H9 (cell line): ENCODE data around the gene RABGAP1. TPM values are rescaled to one million over a fixed set of nuclear protein-coding genes. Genes with fewer than 3 reads are reported as not detected.

Source experiments
- DNase-seq: peaks from one replicate; pipeline ENCODE4 v3.0.0-alpha.2; 2017
- H2AFZ ChIP-seq: one replicate; pipeline ENCODE4 v1.6.1; 2013; ENCODE audit warnings: mild to moderate bottlenecking, low read length, control low read depth, moderate library complexity
- H2AK5ac ChIP-seq: 2 replicates; pipeline ENCODE4 v1.6.1; 2013; ENCODE audit warnings: low read length, control low read depth, mixed read lengths; ENCODE audit not compliant: insufficient read length
- H2BK120ac ChIP-seq: one replicate; pipeline ENCODE4 v1.6.1; 2013; ENCODE audit warnings: low read depth, mild to moderate bottlenecking, low read length, control low read depth, inconsistent platforms; ENCODE audit not compliant: poor library complexity, severe bottlenecking
- H2BK12ac ChIP-seq: 2 replicates; pipeline ENCODE4 v1.6.1; 2013; ENCODE audit warnings: low read length, control low read depth, mixed read lengths, low read depth; ENCODE audit not compliant: insufficient read length
- H2BK15ac ChIP-seq: 2 replicates; pipeline ENCODE4 v1.6.1; 2013; ENCODE audit warnings: low read depth, low read length, control low read depth
- H2BK20ac ChIP-seq: one replicate; pipeline ENCODE4 v1.6.1; 2013; ENCODE audit warnings: low read depth, mild to moderate bottlenecking, low read length, control low read depth, inconsistent platforms; ENCODE audit not compliant: poor library complexity, severe bottlenecking
- H2BK5ac ChIP-seq: 2 replicates; pipeline ENCODE4 v1.6.1; 2013; ENCODE audit warnings: low read length, control low read depth, mixed read lengths; ENCODE audit not compliant: insufficient read length
- H3K14ac ChIP-seq: 2 replicates; pipeline ENCODE4 v1.6.1; 2013; ENCODE audit warnings: low read length, control low read depth; ENCODE audit not compliant: insufficient read depth
- H3K18ac ChIP-seq: 2 replicates; pipeline ENCODE4 v1.6.1; 2013; ENCODE audit warnings: low read depth, mild to moderate bottlenecking, mixed read lengths, low read length, control low read depth; ENCODE audit not compliant: insufficient read length
- H3K23ac ChIP-seq: 2 replicates; pipeline ENCODE4 v1.6.1; 2013; ENCODE audit warnings: low read length, control low read depth, mixed read lengths, low read depth; ENCODE audit not compliant: insufficient read length
- H3K23me2 ChIP-seq: 2 replicates; pipeline ENCODE4 v1.6.1; 2013; ENCODE audit warnings: low read depth, mild to moderate bottlenecking, mixed read lengths, low read length, control low read depth; ENCODE audit not compliant: insufficient read length, poor library complexity, severe bottlenecking
- H3K27ac ChIP-seq: 2 replicates; pipeline ENCODE4 v1.5.1; 2013; ENCODE audit warnings: low read length, control low read depth, mixed read lengths, low read depth; ENCODE audit not compliant: insufficient read length
- H3K27me3 ChIP-seq: 2 replicates; pipeline ENCODE4 v1.6.1; 2013; ENCODE audit warnings: low read length, control low read depth, inconsistent platforms; ENCODE audit not compliant: insufficient read depth
- H3K4ac ChIP-seq: 2 replicates; pipeline ENCODE4 v1.6.1; 2013; ENCODE audit warnings: low read depth, mild to moderate bottlenecking, control low read depth, inconsistent platforms, low read length, moderate library complexity
- H3K4me1 ChIP-seq: 2 replicates; pipeline ENCODE4 v1.6.1; 2013; ENCODE audit warnings: low read length, control low read depth, inconsistent platforms; ENCODE audit not compliant: insufficient read depth
- H3K4me2 ChIP-seq: 2 replicates; pipeline ENCODE4 v1.6.1; 2013; ENCODE audit warnings: low read length, control low read depth, mixed read lengths; ENCODE audit not compliant: insufficient read length, insufficient read depth
- H3K56ac ChIP-seq: 2 replicates; pipeline ENCODE4 v1.6.1; 2013; ENCODE audit warnings: low read depth, mild to moderate bottlenecking, mixed read lengths, low read length, control low read depth; ENCODE audit not compliant: insufficient read length
- H3K79me1 ChIP-seq: 2 replicates; pipeline ENCODE4 v1.6.1; 2013; ENCODE audit warnings: low read depth, mild to moderate bottlenecking, moderate library complexity, low read length, control low read depth, inconsistent platforms; ENCODE audit not compliant: insufficient read depth, poor library complexity, severe bottlenecking
- H3K79me2 ChIP-seq: 2 replicates; pipeline ENCODE4 v1.6.1; 2013; ENCODE audit warnings: low read length, control low read depth, inconsistent platforms; ENCODE audit not compliant: insufficient read depth
- H3K9ac ChIP-seq: 2 replicates; pipeline ENCODE4 v1.6.1; 2013; ENCODE audit warnings: low read length, control low read depth, mixed read lengths; ENCODE audit not compliant: insufficient read length; ENCODE audit errors: extremely low read depth
- H3K9me3 ChIP-seq: one replicate; pipeline ENCODE4 v1.6.1; 2013; ENCODE audit warnings: low read depth, low read length, inconsistent platforms; ENCODE audit not compliant: control insufficient read depth
- H3T11ph ChIP-seq: one replicate; pipeline ENCODE4 v1.6.1; 2013; ENCODE audit warnings: mild to moderate bottlenecking, low read length, control low read depth, inconsistent platforms
- H4K20me1 ChIP-seq: one replicate; pipeline ENCODE4 v1.6.1; 2013; ENCODE audit not compliant: control insufficient read depth, insufficient read length, insufficient read depth
- H4K5ac ChIP-seq: 2 replicates; pipeline ENCODE4 v1.6.1; 2013; ENCODE audit warnings: low read depth, mild to moderate bottlenecking, mixed read lengths, low read length, control low read depth; ENCODE audit not compliant: insufficient read length
- H4K8ac ChIP-seq: replicated peaks from 2 replicates; pipeline ENCODE4 v1.6.1; 2013; ENCODE audit warnings: low read length, control low read depth, mixed read lengths, low read depth; ENCODE audit not compliant: insufficient read length
- H4K91ac ChIP-seq: 2 replicates; pipeline ENCODE4 v1.6.1; 2013; ENCODE audit warnings: low read depth, mild to moderate bottlenecking, moderate library complexity, mixed read lengths, low read length, control low read depth; ENCODE audit not compliant: insufficient read length
- H3K27ac Mint-ChIP-seq, 3 experiments: 2 replicates in 2 of 3; 3 replicates in 1 of 3; pipeline ENCODE4 v1.8.0; 2020 to 2021; ENCODE audit warnings: mixed read lengths in 3 of 3, mild to moderate bottlenecking in 1 of 3, moderate library complexity in 1 of 3
- H3K27me3 Mint-ChIP-seq: 2 replicates; pipeline ENCODE4 v1.8.0; 2021; ENCODE audit warnings: low read depth, mild to moderate bottlenecking, moderate library complexity, mixed read lengths
- H3K36me3 Mint-ChIP-seq, 3 experiments: 2 replicates in 2 of 3; 3 replicates in 1 of 3; pipeline ENCODE4 v1.8.0; 2020 to 2021; ENCODE audit warnings: low read depth in 3 of 3, mixed read lengths in 3 of 3; ENCODE audit not compliant: insufficient read depth in 1 of 3
- H3K4me1 Mint-ChIP-seq, 2 experiments: 2 replicates each; pipeline ENCODE4 v1.8.0; 2020; ENCODE audit warnings: mixed read lengths in 2 of 2
- H3K4me3 Mint-ChIP-seq, 2 experiments: 2 replicates in 1 of 2; 3 replicates in 1 of 2; pipeline ENCODE4 v1.8.0; 2020 to 2021; ENCODE audit warnings: mild to moderate bottlenecking in 2 of 2, mixed read lengths in 2 of 2, moderate library complexity in 1 of 2
- H3K9me3 Mint-ChIP-seq, 2 experiments: 2 replicates in 1 of 2; 3 replicates in 1 of 2; pipeline ENCODE4 v1.8.0; 2020; ENCODE audit warnings: mild to moderate bottlenecking in 2 of 2, mixed read lengths in 2 of 2, moderate library complexity in 1 of 2
- CTCF ChIP-seq: fragments of 200-600 bp; sonication (generic); conservative IDR thresholded peaks from 3 replicates; pipeline ENCODE4 v1.8.0; 2021; ENCODE audit warnings: antibody characterized with exemption, mild to moderate bottlenecking
- WGBS: extraction: QIAGEN DNeasy Blood & Tissue Kit; methylation state at CpG from one replicate; pipeline ENCODE4 v1.1.7; 2013; ENCODE audit warnings: missing lambda C conversion rate, low lambda C conversion rate, mixed read lengths; ENCODE audit not compliant: insufficient read length; ENCODE audit errors: extremely low coverage; 5-methylcytosine and 5-hydroxymethylcytosine counted together
- total RNA-seq: library from RNA; stranded (reverse); gene quantifications from 2 replicates; pipeline ENCODE4 v1.2.1, GENCODE V29; 2021

RABGAP1 gene
- total RNA-seq, 1 experiment from 2014 or later: 31.6 TPM

DNA sequence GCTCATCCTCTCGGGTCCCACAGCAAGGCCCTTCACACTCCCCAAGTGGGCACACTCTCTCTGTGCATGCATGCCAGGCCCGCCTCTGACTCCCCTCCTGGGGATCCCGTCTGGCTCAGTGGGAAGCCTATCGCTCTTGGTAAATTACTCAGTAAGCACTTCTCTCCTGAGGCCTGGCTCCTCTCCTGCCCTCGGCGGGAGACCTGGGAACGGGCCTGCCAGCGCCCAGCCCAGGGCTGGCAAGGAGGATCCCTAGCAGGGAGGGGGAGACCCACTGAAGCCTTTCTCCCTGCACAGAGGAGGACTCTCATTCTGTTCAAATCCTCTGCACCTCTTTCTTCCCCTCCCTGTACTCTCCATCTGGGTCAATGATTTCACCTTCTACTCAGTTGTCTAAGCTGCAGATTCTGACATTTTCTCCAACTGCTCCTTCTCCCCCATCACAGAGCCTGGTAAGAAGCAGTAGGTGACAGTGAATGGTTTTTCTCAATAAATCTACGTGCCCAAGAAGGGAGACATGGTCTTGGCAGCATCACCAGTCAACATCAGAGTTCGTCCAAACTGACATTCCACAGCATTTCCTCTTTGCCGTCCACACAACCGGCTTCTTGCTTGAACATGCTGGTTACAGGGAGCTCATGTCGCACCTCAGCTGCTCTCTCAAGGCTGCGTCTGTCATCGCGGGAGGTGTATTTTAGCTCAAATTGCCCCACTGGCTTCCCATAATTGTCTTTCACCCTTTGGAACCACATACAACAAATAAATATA lies 174.5 kb downstream of the RABGAP1 start:
- peak overlapping the region in 2 of 3 experiments; percentile 12 to 60; a peak in 1 of 7 replicates for H3K27ac Mint-ChIP-seq
- Histone ChIP-seq H2BK20ac (no peak overlapping the region), H3K56ac (no peak overlapping the region), H3K27ac (no peak overlapping the region), H3K4me1 (no peaks in the 10 kb centered on the region), H3K4ac (no peak overlapping the region), H2BK5ac (no peak overlapping the region), H3K23ac (no peak overlapping the region), H2AFZ (no peak overlapping the region), H2BK12ac (no peak overlapping the region), H2BK120ac (no peak overlapping the region), H4K91ac (no peak overlapping the region), H3K79me1 (no peaks in the 10 kb centered on the region), H2AK5ac (no peak overlapping the region), H3K4me2 (no peak overlapping the region), H2BK15ac (no peak overlapping the region), H3T11ph (no peak overlapping the region), H3K18ac (no peak overlapping the region), H4K8ac (no peak overlapping the region), H3K23me2 (no peaks in the 10 kb centered on the region), H3K9me3 (no peaks in the 10 kb centered on the region), H4K20me1 (no peaks in the 10 kb centered on the region), H3K27me3 (no peaks in the 10 kb centered on the region), H3K79me2 (no peaks in the 10 kb centered on the region), H4K5ac (no peak overlapping the region), H3K14ac (no peak overlapping the region), H3K9ac (no peak overlapping the region)
- peaks cover 8 to 16% of the 10 kb centered on the region in 2 experiments for H3K4me1 Mint-ChIP-seq
- no peaks in the 10 kb centered on the region; the same call in 1 of the 2 replicates for H3K27me3 Mint-ChIP-seq
- no peaks in the 10 kb centered on the region for H3K9me3 Mint-ChIP-seq
- DNase-seq: no peak
- H3K36me3 Mint-ChIP-seq: peaks cover 21 to 26% (median 24%) of the 10 kb centered on the region in 3 experiments
- H3K4me3 Mint-ChIP-seq: no peak overlapping the region
- WGBS: no CpG with 5 or more reads among the region's 16 CpGs
- TF ChIP-seq CTCF: no peak
